ENCODE measurements around the gene GULP1.

GULP1 gene

GRCh38 chr2:188475945-188476344, 184.3 kb downstream of the GULP1 start:
- no peaks in the 10 kb centered on the region for H3K27me3 ChIP-seq
- no peaks in the 10 kb centered on the region for H3K36me3 ChIP-seq
- intact Hi-C loops (cut with DNase I; ENCODE audit: low total_unique reads), result no loop called here
- peaks cover 0 to 5% (median 0%) of the 10 kb centered on the region in 3 donors for H3K9me3 ChIP-seq
- H3K27ac ChIP-seq, result no peak overlapping the region
- no peak overlapping the region for H3K4me3 ChIP-seq
- no peak for DNase-seq
- H3K4me1 ChIP-seq, result peaks cover 0 to 23% (median 0%) of the 10 kb centered on the region in 4 donors
- TF ChIP-seq CTCF (IDR thresholded peaks at IDR 0.05), result no peak

GRCh38 chr2:188477564-188478103, 186.0 kb downstream of the GULP1 start:
- Histone ChIP-seq H3K4me1 (peaks cover 0 to 23% (median 0%) of the 10 kb centered on the region in 4 donors), H3K36me3 (no peaks in the 10 kb centered on the region), H3K27ac (no peak overlapping the region), H3K27me3 (no peaks in the 10 kb centered on the region), H3K9me3 (no peaks in the 10 kb centered on the region), H3K4me3 (no peak overlapping the region)
- no peak for DNase-seq
- TF ChIP-seq CTCF (IDR thresholded peaks at IDR 0.05), result no peak
- intact Hi-C loops (cut with DNase I; ENCODE audit: low total_unique reads), result no loop called here

DNA sequence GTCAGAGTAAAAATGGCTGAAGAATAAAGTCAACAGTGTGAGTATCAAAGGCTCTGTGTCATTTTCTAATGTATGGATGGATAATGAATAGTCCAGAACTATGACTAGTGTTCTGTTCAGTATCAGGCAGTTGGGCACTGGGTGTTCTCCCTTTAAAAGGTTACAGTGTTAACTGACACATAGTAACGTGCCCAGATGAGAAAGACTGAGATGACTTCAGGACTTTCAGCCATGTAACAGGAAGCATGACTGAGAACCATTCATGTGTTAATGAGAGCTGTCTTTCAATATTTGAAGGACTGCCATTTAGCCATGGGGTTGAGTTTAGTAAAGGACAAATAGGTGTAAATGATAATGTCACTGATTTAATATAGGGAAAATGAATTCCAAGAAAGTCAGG, 187.1 kb downstream of the GULP1 start:
- Histone ChIP-seq H3K27me3 (no peaks in the 10 kb centered on the region), H3K4me1 (peaks cover 0 to 21% (median 0%) of the 10 kb centered on the region in 4 donors), H3K4me3 (no peak overlapping the region), H3K27ac (no peak overlapping the region), H3K9me3 (no peaks in the 10 kb centered on the region), H3K36me3 (no peaks in the 10 kb centered on the region)
- intact Hi-C loops (cut with DNase I; ENCODE audit: low total_unique reads), result no loop called here
- no peak for DNase-seq
- no peak for TF ChIP-seq CTCF (IDR thresholded peaks at IDR 0.05)

DNA sequence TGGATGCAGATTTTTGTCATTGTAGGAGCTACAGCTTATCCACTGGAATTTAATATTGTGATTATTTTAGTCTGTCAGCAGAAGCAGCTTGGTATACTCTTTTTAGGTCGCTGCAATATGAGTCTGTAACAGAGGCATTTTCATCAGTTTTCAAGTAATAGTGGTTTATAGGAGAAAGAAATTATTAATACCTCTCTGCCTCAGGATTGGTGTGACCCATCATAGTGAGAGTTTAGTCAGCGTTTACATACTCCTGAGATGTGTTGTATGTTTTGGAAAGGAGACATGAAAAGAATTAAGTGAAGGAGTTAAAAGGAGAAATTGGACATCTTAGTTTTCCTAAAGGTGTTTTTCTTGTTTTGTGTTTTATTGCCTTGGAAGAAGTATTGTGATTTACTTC, 189.8 kb downstream of the GULP1 start:
- no peaks in the 10 kb centered on the region for H3K9me3 ChIP-seq
- DNase-seq, result no peak
- peaks cover 0 to 25% (median 0%) of the 10 kb centered on the region in 4 donors for H3K4me1 ChIP-seq
- no peaks in the 10 kb centered on the region for H3K27me3 ChIP-seq
- no peak overlapping the region for H3K27ac ChIP-seq
- intact Hi-C loops (cut with DNase I; ENCODE audit: low total_unique reads), result no loop called here
- H3K4me3 ChIP-seq, result no peak overlapping the region
- no peak for TF ChIP-seq CTCF (IDR thresholded peaks at IDR 0.05)
- no peaks in the 10 kb centered on the region for H3K36me3 ChIP-seq

DNA sequence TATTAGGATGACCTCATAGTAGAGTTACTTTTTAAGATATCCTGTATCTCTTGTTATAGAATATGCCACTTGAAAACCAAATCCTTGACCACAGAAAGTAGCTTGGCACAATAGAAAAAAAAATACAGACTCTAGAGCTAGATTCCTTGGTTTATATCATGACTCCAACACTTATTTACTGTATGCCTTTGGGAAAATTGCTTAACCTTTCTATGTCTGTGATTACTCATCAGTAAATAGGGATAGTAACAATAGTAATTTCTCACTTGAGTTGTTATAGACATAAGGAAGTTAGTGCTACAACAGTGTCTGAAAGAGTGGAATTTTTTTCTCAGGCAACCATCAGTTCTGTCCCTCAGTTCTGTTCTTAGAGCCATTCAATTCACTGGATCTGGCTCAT, 193.8 kb downstream of the GULP1 start:
- intact Hi-C loops (cut with DNase I; ENCODE audit: low total_unique reads), result no loop called here
- H3K4me1 ChIP-seq, result peaks cover 0 to 22% (median 0%) of the 10 kb centered on the region in 4 donors
- no peaks in the 10 kb centered on the region for H3K36me3 ChIP-seq
- H3K27ac ChIP-seq, result no peak overlapping the region
- TF ChIP-seq CTCF (IDR thresholded peaks at IDR 0.05), result no peak
- DNase-seq, result no peak
- no peaks in the 10 kb centered on the region for H3K9me3 ChIP-seq
- H3K4me3 ChIP-seq, result no peak overlapping the region
- no peaks in the 10 kb centered on the region for H3K27me3 ChIP-seq

DNA sequence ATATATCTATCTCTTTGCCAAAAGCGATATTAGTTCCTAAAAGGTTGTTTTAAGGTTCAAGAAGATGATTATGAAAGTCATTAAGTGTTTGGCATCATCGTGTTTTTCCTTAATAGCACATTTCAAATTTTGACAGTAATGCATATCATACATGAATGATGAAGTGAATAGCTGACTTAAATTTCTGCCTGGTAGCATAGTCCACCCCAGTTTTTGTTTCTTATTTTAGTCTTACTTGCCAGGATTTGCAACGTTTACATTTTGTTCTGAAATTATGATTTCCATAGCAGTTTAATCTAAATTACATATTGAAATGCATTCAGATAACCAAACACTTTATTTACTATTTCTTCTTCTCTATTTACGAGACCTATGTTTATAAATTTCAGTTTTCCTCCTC, 201.1 kb downstream of the GULP1 start:
- no peak overlapping the region for H3K4me3 ChIP-seq
- no peak overlapping the region for H3K27ac ChIP-seq
- no peaks in the 10 kb centered on the region for H3K36me3 ChIP-seq
- no peaks in the 10 kb centered on the region for H3K9me3 ChIP-seq
- intact Hi-C loops (cut with DNase I; ENCODE audit: low total_unique reads), result no loop called here
- DNase-seq, result no peak
- no peak for TF ChIP-seq CTCF (IDR thresholded peaks at IDR 0.05)
- no peaks in the 10 kb centered on the region for H3K27me3 ChIP-seq
- H3K4me1 ChIP-seq, result peaks cover 0 to 18% (median 8%) of the 10 kb centered on the region in 4 donors

All from tibial artery (tissue), 4 donors.